CD4-positive, CD25-positive, alpha-beta regulatory T cell (primary cell): ENCODE data around the gene UST. TPM values are rescaled to one million over a fixed set of nuclear protein-coding genes. Genes with fewer than 3 reads are reported as not detected.
A peak's percentile ranks its signal among the peaks of the same experiment; 100 is the strongest.
"Not testable (repeated sequence)": the region's sequence is repeated elsewhere in the genome, so short reads cannot be mapped to it uniquely, and the experiment has no call there.

ENCODE experiments used
- ATAC-seq, 2 donors: fragments of 150-1000 bp; cut with Tn5 transposase; one replicate each; pipeline ENCODE4 v1.10.0; 2021; ENCODE audit warnings: low read depth in 2 of 2, moderate number of reproducible peaks in 2 of 2, moderate library complexity in 1 of 2
- DNase-seq, 3 donors: peaks; one replicate each; pipeline versions ENCODE4 v3.0.0 to v3.0.0-alpha.2; 2012 to 2022; ENCODE audit warnings: mixed read lengths in 1 of 3
- H3K27ac ChIP-seq: one replicate; pipeline ENCODE4 v1.7.0; 2013; ENCODE audit warnings: mild to moderate bottlenecking, low read length; ENCODE audit not compliant: insufficient read depth, poor library complexity, severe bottlenecking
- H3K27me3 ChIP-seq: one replicate; pipeline ENCODE4 v1.7.0; 2013; ENCODE audit warnings: low read length; ENCODE audit not compliant: control insufficient read depth, insufficient read depth
- H3K36me3 ChIP-seq: one replicate; pipeline ENCODE4 v1.7.0; 2013; ENCODE audit warnings: mild to moderate bottlenecking, low read length, moderate library complexity; ENCODE audit not compliant: control insufficient read depth, insufficient read depth
- H3K4me1 ChIP-seq: 2 replicates; pipeline ENCODE4 v1.7.0; 2013; ENCODE audit warnings: mild to moderate bottlenecking, low read length; ENCODE audit not compliant: insufficient read depth, control insufficient read depth, poor library complexity, severe bottlenecking
- H3K4me3 ChIP-seq: one replicate; pipeline ENCODE4 v1.7.0; 2013; ENCODE audit warnings: low read depth, mild to moderate bottlenecking, low read length, moderate library complexity
- H3K9me3 ChIP-seq, 2 experiments: 1 replicate in 1 of 2; 2 replicates in 1 of 2; pipeline ENCODE4 v1.7.0; 2013; ENCODE audit warnings: low read length in 2 of 2, mild to moderate bottlenecking in 1 of 2, moderate library complexity in 1 of 2; ENCODE audit not compliant: control insufficient read depth in 2 of 2
- H3K27ac Mint-ChIP-seq, 3 donors: one replicate each; pipeline ENCODE4 v1.8.0; 2020 to 2022; ENCODE audit warnings: mild to moderate bottlenecking in 3 of 3, mixed read lengths in 3 of 3, moderate library complexity in 2 of 3
- H3K27me3 Mint-ChIP-seq: one replicate; pipeline ENCODE4 v1.8.0; 2022; ENCODE audit warnings: mild to moderate bottlenecking, mixed read lengths
- H3K36me3 Mint-ChIP-seq: one replicate; pipeline ENCODE4 v1.8.0; 2020; ENCODE audit warnings: mixed read lengths
- H3K4me1 Mint-ChIP-seq, 4 donors: one replicate each; pipeline ENCODE4 v1.8.0; 2020 to 2022; ENCODE audit warnings: mixed read lengths in 4 of 4, mild to moderate bottlenecking in 1 of 4
- H3K4me3 Mint-ChIP-seq, 4 donors: one replicate each; pipeline ENCODE4 v1.8.0; 2020 to 2022; ENCODE audit warnings: mild to moderate bottlenecking in 4 of 4, mixed read lengths in 4 of 4, moderate library complexity in 3 of 4
- H3K9me3 Mint-ChIP-seq, 7 donors: one replicate each; pipeline ENCODE4 v1.8.0; 2020 to 2022; ENCODE audit warnings: mixed read lengths in 7 of 7, mild to moderate bottlenecking in 3 of 7, moderate library complexity in 2 of 7
- polyA plus RNA-seq, 4 donors: library from polyadenylated mRNA; unstranded; fragments of 300-500 nt; fragmentation: Illumina TruSeq; gene quantifications; one replicate each; pipeline ENCODE4 v1.2.3, GENCODE V29; 2021
- total RNA-seq: library from RNA; stranded (reverse); gene quantifications from one replicate; pipeline ENCODE4 v1.2.3, GENCODE V29; 2022

The UST gene
- total and polyA plus RNA-seq, 5 donors from 2014 or later = 1.1 to 2.9 (median 2.5) TPM

DNA sequence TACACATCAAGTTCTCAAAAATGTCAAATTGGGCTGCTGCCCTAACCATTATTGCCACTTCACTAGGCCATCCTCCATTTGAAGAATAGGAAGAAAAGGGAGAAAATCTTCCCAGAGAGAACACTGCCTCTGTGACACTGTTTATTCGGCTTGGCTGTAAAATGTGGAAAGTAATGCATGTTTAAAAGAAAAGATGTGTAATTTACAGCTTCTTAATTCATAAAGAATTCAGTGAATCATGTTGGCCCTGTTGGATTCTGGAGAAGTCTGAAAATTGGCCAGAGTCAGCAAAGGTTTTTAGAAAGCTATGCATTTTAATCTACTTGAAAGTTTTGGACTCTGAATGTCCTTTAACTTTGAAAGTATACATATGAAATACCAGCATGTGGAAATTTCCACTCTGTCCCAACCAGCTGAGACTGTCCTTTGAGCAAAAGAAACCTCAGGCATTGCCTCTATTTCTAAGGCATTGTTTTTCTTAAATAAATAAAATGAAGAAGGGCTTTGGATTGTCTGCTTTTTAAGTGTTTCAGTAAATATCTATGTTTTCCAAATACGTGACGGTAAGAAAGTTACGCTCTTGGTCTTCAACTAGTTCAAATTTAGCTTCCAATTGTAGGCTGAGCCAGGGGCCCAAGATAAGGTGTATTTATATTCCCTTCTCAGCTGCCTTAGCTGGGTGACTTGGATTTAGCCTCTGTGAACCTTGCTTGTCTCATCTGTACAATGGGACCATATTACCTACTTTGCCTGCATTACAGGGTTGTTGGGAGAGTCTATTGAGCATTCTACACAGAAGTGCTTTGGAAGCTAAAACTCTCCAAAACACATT, 222.2 kb downstream of the UST start:
- Mint-ChIP-seq H3K4me3 (no peak overlapping the region), H3K4me1 (peaks cover 0 to 3% (median 0%) of the 10 kb centered on the region in 4 donors), H3K9me3 (peaks cover 0 to 3% (median 0%) of the 10 kb centered on the region in 7 donors), H3K36me3 (no peaks in the 10 kb centered on the region), H3K27ac (no peak overlapping the region), H3K27me3 (peaks cover 9% of the 10 kb centered on the region)
- Histone ChIP-seq H3K4me3 (no peak overlapping the region), H3K9me3 (no peaks in the 10 kb centered on the region), H3K36me3 (no peaks in the 10 kb centered on the region), H3K4me1 (no peaks in the 10 kb centered on the region), H3K27ac (no peak overlapping the region), H3K27me3 (no peaks in the 10 kb centered on the region)
- ATAC-seq (no peak), DNase-seq (no peak)

GRCh38 chr6:148969603-148970061, 222.8 kb downstream of the UST start:
- Mint-ChIP-seq H3K27me3 (peaks cover 9% of the 10 kb centered on the region), H3K4me1 (peaks cover 0 to 3% (median 0%) of the 10 kb centered on the region in 4 donors), H3K36me3 (no peaks in the 10 kb centered on the region), H3K9me3 (peaks cover 0 to 3% (median 0%) of the 10 kb centered on the region in 7 donors), H3K4me3 (no peak overlapping the region), H3K27ac (no peak overlapping the region)
- Histone ChIP-seq H3K4me1 (no peaks in the 10 kb centered on the region), H3K27ac (no peak overlapping the region), H3K9me3 (no peaks in the 10 kb centered on the region), H3K36me3 (no peaks in the 10 kb centered on the region), H3K4me3 (no peak overlapping the region), H3K27me3 (no peaks in the 10 kb centered on the region)
- ATAC-seq (no peak), DNase-seq (no peak)

DNA sequence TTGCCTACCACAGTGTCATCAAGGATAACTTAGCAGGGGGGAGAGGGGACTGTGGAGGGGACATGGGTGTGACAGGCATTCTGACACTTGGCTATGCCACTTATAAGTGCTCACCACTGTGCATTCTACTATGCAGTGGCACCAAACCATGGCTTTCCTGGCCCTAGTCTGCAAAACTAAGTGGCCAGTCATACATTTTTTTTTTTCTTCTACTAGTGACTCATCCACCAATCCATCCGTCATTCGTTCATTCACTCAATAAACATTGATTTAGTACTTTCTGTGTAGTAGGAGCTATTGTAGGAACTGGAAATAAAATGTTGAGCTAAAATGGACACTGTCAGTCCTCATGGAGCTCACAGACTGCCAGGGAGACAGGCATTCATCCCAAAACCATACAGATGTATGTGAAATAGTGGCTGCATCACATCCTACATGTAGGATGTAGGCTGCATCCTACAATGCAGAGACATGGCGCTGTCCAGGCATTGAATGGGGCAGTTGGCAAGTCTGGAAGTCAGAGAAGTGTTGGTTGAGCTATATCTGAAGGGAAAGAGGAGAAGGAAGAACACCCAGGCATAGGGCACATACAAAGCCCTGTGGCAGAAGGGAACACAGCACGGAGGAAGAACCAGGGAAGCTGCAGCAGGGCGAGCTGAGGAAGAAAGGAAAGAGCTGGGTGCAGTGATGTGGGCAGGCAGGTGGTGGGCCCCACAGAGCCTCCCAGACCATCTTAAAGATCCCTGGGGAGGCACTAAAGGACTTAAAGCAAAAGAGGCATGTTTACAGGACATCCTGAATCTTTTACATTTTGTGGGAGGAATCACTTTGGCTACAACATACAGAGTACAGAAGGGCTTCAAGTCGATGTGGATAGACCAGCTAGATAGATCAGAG, 224.4 kb downstream of the UST start:
- Histone ChIP-seq H3K27me3 (peaks cover 1% of the 10 kb centered on the region), H3K9me3 (no peaks in the 10 kb centered on the region), H3K36me3 (no peaks in the 10 kb centered on the region), H3K4me1 (no peaks in the 10 kb centered on the region), H3K4me3 (no peak overlapping the region), H3K27ac (no peak overlapping the region)
- Mint-ChIP-seq H3K4me3 (no peak overlapping the region), H3K27ac (no peak overlapping the region), H3K9me3 (peaks cover 0 to 3% (median 0%) of the 10 kb centered on the region in 7 donors), H3K27me3 (peaks cover 14% of the 10 kb centered on the region), H3K4me1 (peaks cover 0 to 3% (median 0%) of the 10 kb centered on the region in 4 donors), H3K36me3 (no peaks in the 10 kb centered on the region)
- ATAC-seq (no peak), DNase-seq (no peak)

DNA sequence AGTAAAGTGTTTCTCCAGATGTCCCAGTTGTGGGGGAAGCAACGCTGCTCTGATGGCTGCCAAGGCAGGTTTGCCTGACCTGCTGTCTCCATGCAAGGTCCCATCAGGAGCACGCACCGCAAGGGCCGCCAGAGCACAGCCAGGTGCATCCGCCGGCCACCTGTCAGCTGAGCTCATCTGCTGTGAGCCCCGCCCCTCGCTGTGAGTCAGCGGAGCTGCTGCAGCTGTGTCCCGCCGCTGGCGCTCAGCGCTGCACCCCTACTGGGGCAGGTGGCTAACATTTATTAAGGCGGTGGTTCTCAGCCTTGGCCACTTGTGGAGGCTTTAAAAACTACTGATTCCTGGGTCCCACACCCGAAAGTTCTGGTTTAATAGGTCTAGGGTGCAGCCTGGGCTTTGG, 225.7 kb downstream of the UST start:
- Mint-ChIP-seq H3K4me3 (no peak overlapping the region), H3K27me3 (peaks cover 14% of the 10 kb centered on the region)

DNA sequence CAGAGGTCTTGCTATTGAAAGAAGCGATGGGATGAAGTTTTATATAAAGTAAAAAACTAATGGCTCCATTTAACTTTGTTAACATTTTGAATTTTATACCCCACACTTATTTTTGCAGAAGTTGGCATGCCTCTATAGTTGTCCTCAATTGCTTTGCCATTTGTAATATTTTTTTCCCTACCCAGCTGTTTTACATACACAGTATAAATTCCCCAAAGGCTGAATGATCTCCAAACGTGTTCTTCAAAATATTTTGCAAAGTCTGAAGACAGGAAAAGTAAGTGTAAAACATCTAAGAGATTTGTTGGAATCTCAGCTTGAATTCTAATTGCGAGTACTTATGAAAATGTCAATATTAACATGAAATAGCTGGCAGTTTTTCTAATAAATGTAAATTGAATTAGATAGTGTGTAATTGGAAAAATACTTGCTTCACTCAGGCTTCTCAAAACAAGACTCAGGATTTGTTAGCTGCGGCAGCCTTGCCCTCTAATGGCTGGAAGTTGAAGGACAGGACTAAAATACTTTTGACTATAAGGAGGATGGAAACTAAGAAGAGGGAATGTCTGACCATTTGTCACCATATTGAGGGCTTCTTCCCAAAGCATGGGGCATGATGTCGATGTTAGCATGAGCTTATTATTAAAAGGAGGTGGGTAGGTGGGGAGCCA, 226.8 kb downstream of the UST start:
- Histone ChIP-seq H3K36me3 (no peaks in the 10 kb centered on the region), H3K9me3 (no peaks in the 10 kb centered on the region), H3K27ac (no peak overlapping the region), H3K4me3 (no peak overlapping the region), H3K27me3 (peaks cover 3% of the 10 kb centered on the region), H3K4me1 (no peaks in the 10 kb centered on the region)
- DNase-seq (no peak), ATAC-seq (no peak)
- Mint-ChIP-seq H3K27me3 (peaks cover 14% of the 10 kb centered on the region), H3K36me3 (no peaks in the 10 kb centered on the region), H3K27ac (no peak overlapping the region), H3K4me1 (peaks cover 0 to 3% (median 0%) of the 10 kb centered on the region in 4 donors), H3K9me3 (peaks cover 0 to 4% (median 0%) of the 10 kb centered on the region in 7 donors), H3K4me3 (no peak overlapping the region)

More for the DNA sequence above, 225.7 kb downstream of the UST start:
- Histone ChIP-seq H3K4me3 (no peak overlapping the region), H3K27me3 (peaks cover 3% of the 10 kb centered on the region), H3K9me3 (no peaks in the 10 kb centered on the region), H3K4me1 (no peaks in the 10 kb centered on the region), H3K36me3 (no peaks in the 10 kb centered on the region), H3K27ac (no peak overlapping the region)
- H3K9me3 Mint-ChIP-seq = peaks cover 0 to 3% (median 0%) of the 10 kb centered on the region in 7 donors
- peak; percentile 88 to 92 for ATAC-seq
- peak; percentile 5 to 62 (median 14) for DNase-seq
- peaks cover 0 to 3% (median 0%) of the 10 kb centered on the region in 4 donors for H3K4me1 Mint-ChIP-seq
- no peaks in the 10 kb centered on the region for H3K36me3 Mint-ChIP-seq
- no peak overlapping the region for H3K27ac Mint-ChIP-seq

GRCh38 chr6:148974351-148974750, 227.5 kb downstream of the UST start:
- no peaks in the 10 kb centered on the region for H3K36me3 Mint-ChIP-seq
- peaks cover 10% of the 10 kb centered on the region for H3K27me3 Mint-ChIP-seq
- H3K9me3 Mint-ChIP-seq = peaks cover 0 to 4% (median 0%) of the 10 kb centered on the region in 7 donors
- no peaks in the 10 kb centered on the region for H3K9me3 ChIP-seq
- no peaks in the 10 kb centered on the region for H3K4me1 ChIP-seq
- no peak overlapping the region for H3K27ac ChIP-seq
- ATAC-seq (no peak), DNase-seq (no peak)
- peaks cover 0 to 3% (median 0%) of the 10 kb centered on the region in 4 donors for H3K4me1 Mint-ChIP-seq
- H3K27ac Mint-ChIP-seq = no peak overlapping the region
- peaks cover 5% of the 10 kb centered on the region for H3K27me3 ChIP-seq
- H3K4me3 ChIP-seq = no peak overlapping the region
- no peak overlapping the region for H3K4me3 Mint-ChIP-seq
- H3K36me3 ChIP-seq = no peaks in the 10 kb centered on the region

DNA sequence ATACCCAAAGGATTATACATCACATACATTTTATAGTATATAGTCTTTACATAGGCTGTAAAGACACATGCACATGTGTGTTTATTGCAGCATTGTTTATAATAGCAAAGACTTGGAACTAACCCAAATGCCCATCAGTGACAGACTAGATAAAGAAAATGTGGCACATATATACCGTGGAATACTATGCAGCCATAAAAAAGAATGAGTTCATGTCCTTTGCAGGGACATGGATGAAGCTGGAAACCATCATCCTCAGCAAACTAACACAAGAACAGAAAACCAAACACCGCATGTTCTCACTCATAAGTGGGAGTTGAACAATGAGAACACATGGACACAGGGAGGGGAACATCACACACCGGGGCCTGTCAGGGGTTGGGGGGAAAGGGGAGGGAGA, 231.5 kb downstream of the UST start:
- H3K9me3 ChIP-seq, H3K9me3 Mint-ChIP-seq, H3K4me1 ChIP-seq, H3K27me3 Mint-ChIP-seq, H3K36me3 Mint-ChIP-seq, DNase-seq, H3K27me3 ChIP-seq, H3K4me3 ChIP-seq, ATAC-seq, H3K36me3 ChIP-seq, H3K27ac ChIP-seq, H3K27ac Mint-ChIP-seq, H3K4me1 Mint-ChIP-seq, H3K4me3 Mint-ChIP-seq: not testable (repeated sequence)
